ENCODE data around the gene DNAH9. TPM values are rescaled to one million over a fixed set of nuclear protein-coding genes. Genes with fewer than 3 reads are reported as not detected.

The DNAH9 gene
- total RNA-seq, 1 donor from 2014 or later: under 0.01 TPM

DNA sequence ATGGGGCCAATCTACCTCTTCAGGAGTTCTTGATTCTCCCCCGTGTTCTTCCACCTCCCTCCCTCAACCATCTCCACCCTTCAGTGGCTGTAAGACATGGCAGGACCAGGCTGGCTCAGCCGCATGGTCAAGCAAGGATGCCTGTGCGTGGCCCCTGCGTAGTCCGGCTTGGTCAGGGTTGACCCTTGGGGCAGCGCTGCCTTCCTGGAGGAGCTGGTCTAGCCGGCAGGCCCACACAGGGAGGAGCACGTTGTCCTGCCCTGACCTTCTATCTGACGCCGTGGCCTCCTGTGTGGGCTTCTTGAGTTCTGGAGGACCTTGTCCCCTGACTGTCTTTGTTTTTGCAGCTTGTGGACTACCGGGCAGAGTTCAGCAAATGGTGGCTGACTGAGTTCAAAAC, 169.8 kb downstream of the DNAH9 start:
- DNase-seq (ENCODE audit: low read depth): no peak
- H3K4me3 ChIP-seq (ENCODE audit: low read depth, low read length): no peak overlapping the region
- no peak for FAIRE-seq
- no peaks in the 10 kb centered on the region for H3K27me3 ChIP-seq (ENCODE audit: control insufficient read depth, insufficient read depth, low read length)
- no peaks in the 10 kb centered on the region for H3K36me3 ChIP-seq (ENCODE audit: control insufficient read depth, insufficient read depth, low read length)
- TF ChIP-seq, protein P1, sequence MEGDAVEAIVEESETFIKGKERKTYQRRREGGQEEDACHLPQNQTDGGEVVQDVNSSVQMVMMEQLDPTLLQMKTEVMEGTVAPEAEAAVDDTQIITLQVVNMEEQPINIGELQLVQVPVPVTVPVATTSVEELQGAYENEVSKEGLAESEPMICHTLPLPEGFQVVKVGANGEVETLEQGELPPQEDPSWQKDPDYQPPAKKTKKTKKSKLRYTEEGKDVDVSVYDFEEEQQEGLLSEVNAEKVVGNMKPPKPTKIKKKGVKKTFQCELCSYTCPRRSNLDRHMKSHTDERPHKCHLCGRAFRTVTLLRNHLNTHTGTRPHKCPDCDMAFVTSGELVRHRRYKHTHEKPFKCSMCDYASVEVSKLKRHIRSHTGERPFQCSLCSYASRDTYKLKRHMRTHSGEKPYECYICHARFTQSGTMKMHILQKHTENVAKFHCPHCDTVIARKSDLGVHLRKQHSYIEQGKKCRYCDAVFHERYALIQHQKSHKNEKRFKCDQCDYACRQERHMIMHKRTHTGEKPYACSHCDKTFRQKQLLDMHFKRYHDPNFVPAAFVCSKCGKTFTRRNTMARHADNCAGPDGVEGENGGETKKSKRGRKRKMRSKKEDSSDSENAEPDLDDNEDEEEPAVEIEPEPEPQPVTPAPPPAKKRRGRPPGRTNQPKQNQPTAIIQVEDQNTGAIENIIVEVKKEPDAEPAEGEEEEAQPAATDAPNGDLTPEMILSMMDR (IDR thresholded peaks at IDR 0.05; ENCODE audit: insufficient read depth, low read length, severe bottlenecking): no peak

- Histone ChIP-seq H3K36me3 (ENCODE audit: control insufficient read depth, insufficient read depth, low read length) (no peaks in the 10 kb centered on the region), H3K27me3 (ENCODE audit: control insufficient read depth, insufficient read depth, low read length) (no peaks in the 10 kb centered on the region), H3K4me3 (ENCODE audit: low read depth, low read length) (no peak overlapping the region)
- FAIRE-seq (no peak), DNase-seq (ENCODE audit: low read depth) (no peak)
- TF ChIP-seq, protein P1 (IDR thresholded peaks at IDR 0.05; ENCODE audit: insufficient read depth, low read length, severe bottlenecking): no peak
Observed at GRCh38 chr17:11768981-11769380, 170.7 kb downstream of the DNAH9 start.

- TF ChIP-seq, protein P1 (IDR thresholded peaks at IDR 0.05; ENCODE audit: insufficient read depth, low read length, severe bottlenecking): no peak
Observed at GRCh38 chr17:11772031-11772430, 173.8 kb downstream of the DNAH9 start.

DNA sequence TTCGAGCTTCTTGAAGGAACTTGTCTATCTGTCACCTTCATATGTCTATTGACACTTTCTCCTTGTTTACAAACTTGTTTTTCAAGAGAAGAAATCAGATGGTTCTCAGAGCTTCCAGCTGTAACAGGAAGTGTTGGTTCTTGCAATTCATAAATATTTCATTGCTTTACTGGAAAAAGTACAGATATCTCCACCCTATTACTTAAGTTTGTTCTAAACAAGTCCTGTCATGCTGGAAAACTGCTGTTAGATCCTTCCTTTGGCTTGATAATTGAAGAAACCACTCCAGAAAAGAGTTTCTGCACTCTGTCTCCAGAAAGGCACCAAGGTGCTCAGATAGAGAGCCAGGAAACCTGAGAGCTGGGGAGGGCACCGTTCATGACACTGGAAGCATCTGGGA, 181.6 kb downstream of the DNAH9 start:
- no peak overlapping the region for H3K4me3 ChIP-seq (ENCODE audit: low read depth, low read length)
- no peaks in the 10 kb centered on the region for H3K27me3 ChIP-seq (ENCODE audit: control insufficient read depth, insufficient read depth, low read length)
- DNase-seq (ENCODE audit: low read depth) (peak; percentile 16), FAIRE-seq (no peak)
- no peaks in the 10 kb centered on the region for H3K36me3 ChIP-seq (ENCODE audit: control insufficient read depth, insufficient read depth, low read length)
- TF ChIP-seq, protein P1 (IDR thresholded peaks at IDR 0.05; ENCODE audit: insufficient read depth, low read length, severe bottlenecking): no peak

More at GRCh38 chr17:11772031-11772430, 173.8 kb downstream of the DNAH9 start:
- FAIRE-seq (no peak), DNase-seq (ENCODE audit: low read depth) (no peak)
- Histone ChIP-seq H3K36me3 (ENCODE audit: control insufficient read depth, insufficient read depth, low read length) (no peaks in the 10 kb centered on the region), H3K27me3 (ENCODE audit: control insufficient read depth, insufficient read depth, low read length) (no peaks in the 10 kb centered on the region), H3K4me3 (ENCODE audit: low read depth, low read length) (no peak overlapping the region)

- DNase-seq (ENCODE audit: low read depth) (no peak), FAIRE-seq (no peak)
- TF ChIP-seq, protein P1 (IDR thresholded peaks at IDR 0.05; ENCODE audit: insufficient read depth, low read length, severe bottlenecking): no peak
- H3K27me3 ChIP-seq (ENCODE audit: control insufficient read depth, insufficient read depth, low read length): no peaks in the 10 kb centered on the region
- H3K36me3 ChIP-seq (ENCODE audit: control insufficient read depth, insufficient read depth, low read length): no peaks in the 10 kb centered on the region
- no peak overlapping the region for H3K4me3 ChIP-seq (ENCODE audit: low read depth, low read length)
Observed at GRCh38 chr17:11780621-11781020, 182.4 kb downstream of the DNAH9 start.

GRCh38 chr17:11786711-11787438, 188.6 kb downstream of the DNAH9 start:
- TF ChIP-seq, protein P1 (IDR thresholded peaks at IDR 0.05; ENCODE audit: insufficient read depth, low read length, severe bottlenecking): no peak
- no peaks in the 10 kb centered on the region for H3K36me3 ChIP-seq (ENCODE audit: control insufficient read depth, insufficient read depth, low read length)
- DNase-seq (ENCODE audit: low read depth) (no peak), FAIRE-seq (no peak)
- H3K4me3 ChIP-seq (ENCODE audit: low read depth, low read length): no peak overlapping the region
- H3K27me3 ChIP-seq (ENCODE audit: control insufficient read depth, insufficient read depth, low read length): no peaks in the 10 kb centered on the region

All from bronchial epithelial cell (primary cell).